Epithelial cell of proximal tubule (primary cell): ENCODE measurements around the gene RFC2. TPM values are rescaled to one million over a fixed set of nuclear protein-coding genes. Genes with fewer than 3 reads are reported as not detected.

Experiments
- DNase-seq: peaks from one replicate; pipeline ENCODE4 v3.0.0-alpha.2; 2011; ENCODE audit warnings: low read depth
- H3K4me3 ChIP-seq: 2 replicates; pipeline ENCODE4 v1.5.1; 2011; ENCODE audit warnings: low read depth, mild to moderate bottlenecking, low read length
- total RNA-seq: library from RNA; depleted of rRNA; stranded (reverse); fragments of >200 nt; gene quantifications from 2 replicates; pipeline ENCODE4 v1.2.3, GENCODE V29; 2015
- TF ChIP-seq, protein P1 (sequence below): conservative IDR thresholded peaks from 2 replicates; pipeline ENCODE4 v1.5.1; 2012; ENCODE audit warnings: low read depth, mild to moderate bottlenecking, low read length

Gene RFC2
- total RNA-seq, 1 donor from 2014 or later: 49.6 TPM

DNA sequence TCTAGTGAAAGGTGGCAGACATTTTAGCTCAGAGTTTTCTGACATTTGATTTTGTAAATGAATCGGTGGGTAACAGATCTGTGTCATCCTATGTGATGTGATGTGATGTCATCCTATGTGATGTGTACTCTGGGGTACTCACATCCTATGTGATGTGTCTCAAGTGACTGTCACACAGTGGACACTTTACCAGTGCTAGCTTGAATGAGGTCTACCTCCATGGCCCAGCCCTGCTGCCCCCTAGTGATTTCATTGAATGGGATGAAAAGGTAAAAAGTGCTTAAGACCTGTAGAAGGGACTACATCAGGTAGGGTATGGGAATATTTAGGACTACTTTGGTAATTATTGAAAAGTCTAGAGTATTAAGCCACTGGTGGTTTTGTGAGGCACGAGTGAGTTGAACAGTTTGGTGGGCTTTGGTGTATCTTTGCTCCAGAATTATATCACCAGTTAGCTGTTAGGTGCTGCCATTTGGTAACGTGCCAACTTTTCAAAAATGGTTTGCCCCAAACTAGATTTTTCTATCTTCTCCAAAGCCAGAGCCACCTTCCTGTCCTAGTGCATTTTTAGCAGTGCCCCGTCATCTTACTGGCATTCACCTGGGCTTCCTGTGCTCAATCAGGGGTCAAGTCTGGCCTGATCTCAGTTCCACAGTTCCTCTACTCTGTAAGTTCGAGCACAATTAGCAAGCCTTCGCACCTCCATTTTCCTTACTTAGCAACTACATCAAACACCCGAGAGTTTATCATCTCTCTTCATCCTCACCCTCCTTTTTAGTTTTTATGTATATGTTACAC, 70.3 kb downstream of the RFC2 start:
- TF ChIP-seq, protein P1, sequence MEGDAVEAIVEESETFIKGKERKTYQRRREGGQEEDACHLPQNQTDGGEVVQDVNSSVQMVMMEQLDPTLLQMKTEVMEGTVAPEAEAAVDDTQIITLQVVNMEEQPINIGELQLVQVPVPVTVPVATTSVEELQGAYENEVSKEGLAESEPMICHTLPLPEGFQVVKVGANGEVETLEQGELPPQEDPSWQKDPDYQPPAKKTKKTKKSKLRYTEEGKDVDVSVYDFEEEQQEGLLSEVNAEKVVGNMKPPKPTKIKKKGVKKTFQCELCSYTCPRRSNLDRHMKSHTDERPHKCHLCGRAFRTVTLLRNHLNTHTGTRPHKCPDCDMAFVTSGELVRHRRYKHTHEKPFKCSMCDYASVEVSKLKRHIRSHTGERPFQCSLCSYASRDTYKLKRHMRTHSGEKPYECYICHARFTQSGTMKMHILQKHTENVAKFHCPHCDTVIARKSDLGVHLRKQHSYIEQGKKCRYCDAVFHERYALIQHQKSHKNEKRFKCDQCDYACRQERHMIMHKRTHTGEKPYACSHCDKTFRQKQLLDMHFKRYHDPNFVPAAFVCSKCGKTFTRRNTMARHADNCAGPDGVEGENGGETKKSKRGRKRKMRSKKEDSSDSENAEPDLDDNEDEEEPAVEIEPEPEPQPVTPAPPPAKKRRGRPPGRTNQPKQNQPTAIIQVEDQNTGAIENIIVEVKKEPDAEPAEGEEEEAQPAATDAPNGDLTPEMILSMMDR: peak; percentile 63
- no peak overlapping the region for H3K4me3 ChIP-seq
- no peak for DNase-seq

DNA sequence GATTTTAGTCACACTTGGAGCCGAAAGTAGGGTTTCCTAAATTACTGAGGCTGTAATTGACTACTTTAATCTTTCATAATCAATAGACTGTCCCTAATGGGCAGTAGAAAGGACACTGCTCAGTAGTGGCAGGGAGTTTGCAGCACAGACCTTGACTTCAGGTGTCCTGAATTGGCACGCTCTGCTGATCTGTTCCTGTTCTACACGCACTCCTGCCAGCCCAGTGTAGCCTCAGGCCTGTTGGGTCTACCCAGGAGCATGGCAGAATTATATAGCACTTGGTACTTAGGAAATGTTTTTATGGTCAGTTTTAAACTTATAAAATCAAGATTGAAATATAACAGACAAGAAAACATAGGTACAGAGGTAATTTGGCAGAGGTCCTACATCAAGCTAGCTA, 71.1 kb downstream of the RFC2 start:
- H3K4me3 ChIP-seq: no peak overlapping the region
- TF ChIP-seq, protein P1: no peak
- DNase-seq: no peak

DNA sequence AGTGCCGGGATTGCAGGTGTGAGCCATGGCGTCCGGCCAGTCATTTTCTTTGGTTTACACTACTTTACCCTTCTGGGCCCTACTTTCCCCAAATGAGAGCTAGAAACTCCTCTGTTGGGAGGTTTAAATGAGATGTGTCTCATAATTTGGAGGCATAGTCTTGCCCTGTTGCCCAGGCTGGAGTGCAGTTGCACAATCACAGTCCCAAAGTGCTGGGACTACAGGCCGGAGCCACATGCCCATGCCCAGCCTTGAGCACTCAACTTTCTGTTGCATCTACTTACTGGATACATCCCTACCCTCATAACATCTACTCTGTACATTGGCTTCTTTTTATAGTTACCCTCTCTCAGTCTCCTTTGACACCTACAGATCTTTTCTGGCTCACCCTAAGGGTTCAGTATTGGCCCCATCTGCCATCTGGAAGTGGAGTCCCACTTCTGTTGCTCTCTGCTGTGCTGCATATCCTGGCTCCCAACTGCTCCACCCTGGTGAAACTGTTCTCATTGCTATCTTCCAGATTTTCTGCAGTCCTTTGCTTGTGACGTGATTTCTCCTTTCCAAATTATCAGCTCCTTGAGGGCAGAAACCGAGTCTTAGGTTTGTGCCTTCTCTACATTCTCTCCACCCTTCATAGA, 71.6 kb downstream of the RFC2 start:
- DNase-seq: no peak
- TF ChIP-seq, protein P1: no peak
- no peak overlapping the region for H3K4me3 ChIP-seq

DNA sequence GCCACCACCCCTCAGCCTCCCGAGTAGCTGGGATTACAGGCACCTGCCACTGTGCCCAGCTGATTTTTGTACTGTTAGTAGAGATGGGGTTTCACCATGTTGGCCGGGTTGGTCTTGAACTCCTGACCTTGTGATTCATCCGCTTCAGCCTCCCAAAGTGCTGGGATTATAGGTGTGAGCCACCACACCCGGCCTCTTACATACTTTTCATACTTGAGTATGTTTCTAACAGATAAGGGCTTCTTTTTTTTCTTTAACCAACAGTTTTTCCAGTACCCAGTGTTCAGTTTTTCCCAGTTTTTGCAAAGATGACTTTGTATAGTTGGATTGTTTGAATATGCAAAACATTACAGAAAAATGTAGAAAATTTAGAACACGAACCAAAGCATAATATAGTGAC, 72.4 kb downstream of the RFC2 start:
- no peak for DNase-seq
- no peak overlapping the region for H3K4me3 ChIP-seq
- TF ChIP-seq, protein P1: no peak

Other genes with a start within 250 kb of the RFC2 start
- 0.12 TPM in 1 of 2 replicates, not detected in the other for gene ELN, start 226.2 kb downstream of the RFC2 start, total RNA-seq
- 55.0 and 79.3 TPM in 2 replicates for gene LIMK1, start 170.6 kb downstream of the RFC2 start, total RNA-seq
- gene EIF4H, start 80.0 kb downstream of the RFC2 start, total RNA-seq: 310 and 417 TPM in 2 replicates
- gene LAT2, start 44.4 kb downstream of the RFC2 start, total RNA-seq: 1.4 and 2.7 TPM in 2 replicates
- 20.5 and 34.3 TPM in 2 replicates for gene CLIP2, start 35.0 kb upstream of the RFC2 start, total RNA-seq
- gene GTF2IRD1, start 199.5 kb upstream of the RFC2 start, total RNA-seq: 23.8 and 28.0 TPM in 2 replicates